ENCODE results near the gene RGS13. TPM values are rescaled to one million over a fixed set of nuclear protein-coding genes. Genes with fewer than 3 reads are reported as not detected.

RGS13 gene
- total RNA-seq, 1 donor from 2014 or later: 0.22 TPM

DNA sequence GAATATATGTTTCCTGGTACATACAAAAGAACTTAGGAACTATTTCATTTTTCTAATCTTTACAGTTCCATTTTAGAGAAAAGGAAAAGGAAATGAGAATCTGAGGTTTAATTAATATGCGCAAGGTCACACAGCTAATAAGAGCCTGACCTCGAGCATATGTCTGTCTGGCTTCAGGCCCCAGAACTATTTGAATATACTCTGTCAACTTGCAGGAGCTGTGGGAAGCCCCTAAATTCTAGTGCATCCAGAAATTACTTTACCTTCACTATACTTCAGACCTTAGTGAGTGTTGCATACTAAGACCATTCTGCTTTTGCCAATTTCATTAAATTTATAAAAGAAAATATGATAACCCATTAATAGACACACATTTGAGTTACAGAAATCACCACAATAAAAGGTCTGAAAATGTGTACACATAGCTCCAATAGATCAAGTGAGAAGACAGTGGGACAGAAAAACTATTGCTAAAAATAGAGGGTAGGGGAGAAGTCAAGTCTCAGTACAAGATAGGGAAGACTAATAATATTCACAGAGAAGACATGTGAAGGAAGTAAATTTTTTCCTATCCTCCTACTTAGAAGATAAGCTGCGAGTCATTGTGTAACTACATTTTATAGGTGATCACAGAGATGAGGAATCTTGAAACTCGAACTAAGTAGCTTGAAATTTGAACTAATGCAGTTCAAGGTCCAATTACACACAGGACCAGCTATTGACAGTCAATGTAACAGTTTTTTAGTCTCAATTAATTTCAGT lies 3.8 kb downstream of the RGS13 start:
- peaks cover 8% of the 10 kb centered on the region for H3K4me1 ChIP-seq
- no peaks in the 10 kb centered on the region for H3K9me3 ChIP-seq (replicated peaks)
- no peak overlapping the region for H3K4me3 ChIP-seq
- no peaks in the 10 kb centered on the region for H3K36me3 ChIP-seq
- no peak overlapping the region for H3K27ac ChIP-seq (replicated peaks)
- intact Hi-C loops (cut with micrococcal nuclease): no loop called here
- no peaks in the 10 kb centered on the region for H3K27me3 ChIP-seq (ENCODE audit: low read depth)
- no peak for DNase-seq
- TF ChIP-seq, protein P1, sequence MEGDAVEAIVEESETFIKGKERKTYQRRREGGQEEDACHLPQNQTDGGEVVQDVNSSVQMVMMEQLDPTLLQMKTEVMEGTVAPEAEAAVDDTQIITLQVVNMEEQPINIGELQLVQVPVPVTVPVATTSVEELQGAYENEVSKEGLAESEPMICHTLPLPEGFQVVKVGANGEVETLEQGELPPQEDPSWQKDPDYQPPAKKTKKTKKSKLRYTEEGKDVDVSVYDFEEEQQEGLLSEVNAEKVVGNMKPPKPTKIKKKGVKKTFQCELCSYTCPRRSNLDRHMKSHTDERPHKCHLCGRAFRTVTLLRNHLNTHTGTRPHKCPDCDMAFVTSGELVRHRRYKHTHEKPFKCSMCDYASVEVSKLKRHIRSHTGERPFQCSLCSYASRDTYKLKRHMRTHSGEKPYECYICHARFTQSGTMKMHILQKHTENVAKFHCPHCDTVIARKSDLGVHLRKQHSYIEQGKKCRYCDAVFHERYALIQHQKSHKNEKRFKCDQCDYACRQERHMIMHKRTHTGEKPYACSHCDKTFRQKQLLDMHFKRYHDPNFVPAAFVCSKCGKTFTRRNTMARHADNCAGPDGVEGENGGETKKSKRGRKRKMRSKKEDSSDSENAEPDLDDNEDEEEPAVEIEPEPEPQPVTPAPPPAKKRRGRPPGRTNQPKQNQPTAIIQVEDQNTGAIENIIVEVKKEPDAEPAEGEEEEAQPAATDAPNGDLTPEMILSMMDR (IDR thresholded peaks at IDR 0.05; ENCODE audit: borderline replicate concordance): no peak

DNA sequence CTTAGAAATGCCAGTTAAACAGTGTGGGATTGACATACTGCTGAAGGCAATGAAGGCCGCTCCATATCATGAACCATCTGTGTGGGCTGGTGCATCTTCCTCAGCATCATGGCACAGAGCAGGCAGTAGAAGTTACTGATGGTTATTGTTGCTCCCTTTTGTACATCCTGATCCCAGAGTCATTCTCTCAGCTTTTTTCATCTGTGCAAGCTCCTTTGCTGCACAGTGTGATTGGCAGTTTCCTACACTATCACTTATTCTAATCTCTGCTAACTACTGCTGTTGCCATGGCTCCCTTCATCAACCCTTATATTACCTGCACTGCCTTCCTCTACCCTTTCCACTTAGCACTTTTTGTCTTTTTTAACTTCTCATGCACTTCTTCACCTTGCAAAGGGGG lies 16.2 kb downstream of the RGS13 start:
- no peak for DNase-seq
- H3K27ac ChIP-seq (replicated peaks): no peak overlapping the region
- no peaks in the 10 kb centered on the region for H3K27me3 ChIP-seq (ENCODE audit: low read depth)
- no peaks in the 10 kb centered on the region for H3K36me3 ChIP-seq
- TF ChIP-seq, protein P1 (IDR thresholded peaks at IDR 0.05; ENCODE audit: borderline replicate concordance): no peak
- H3K4me3 ChIP-seq: no peak overlapping the region
- no peaks in the 10 kb centered on the region for H3K4me1 ChIP-seq
- intact Hi-C loops (cut with micrococcal nuclease): no loop called here
- H3K9me3 ChIP-seq (replicated peaks): no peaks in the 10 kb centered on the region

DNA sequence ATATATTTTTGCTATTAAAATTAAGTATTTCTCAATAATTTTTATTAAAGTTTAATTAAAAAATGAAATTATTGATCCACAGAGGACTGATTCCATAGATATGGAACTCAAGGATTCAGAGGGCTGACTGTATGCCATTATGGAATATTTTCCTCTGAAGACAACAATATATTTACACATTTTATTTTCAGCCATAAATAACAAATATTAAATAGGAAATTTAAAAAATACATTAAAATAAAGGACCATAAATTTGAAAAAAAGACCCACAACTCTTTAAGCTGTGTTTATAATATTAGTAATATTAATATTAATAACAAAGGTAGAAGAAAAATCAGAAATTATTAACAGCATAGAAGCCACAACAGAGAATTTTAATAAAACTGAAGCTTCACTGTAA lies 18.2 kb downstream of the RGS13 start:
- DNase-seq: no peak
- intact Hi-C loops (cut with micrococcal nuclease): no loop called here
- H3K36me3 ChIP-seq: no peaks in the 10 kb centered on the region
- no peaks in the 10 kb centered on the region for H3K27me3 ChIP-seq (ENCODE audit: low read depth)
- H3K9me3 ChIP-seq (replicated peaks): no peaks in the 10 kb centered on the region
- TF ChIP-seq, protein P1 (IDR thresholded peaks at IDR 0.05; ENCODE audit: borderline replicate concordance): no peak
- H3K4me3 ChIP-seq: no peak overlapping the region
- no peaks in the 10 kb centered on the region for H3K4me1 ChIP-seq
- H3K27ac ChIP-seq (replicated peaks): no peak overlapping the region

DNA sequence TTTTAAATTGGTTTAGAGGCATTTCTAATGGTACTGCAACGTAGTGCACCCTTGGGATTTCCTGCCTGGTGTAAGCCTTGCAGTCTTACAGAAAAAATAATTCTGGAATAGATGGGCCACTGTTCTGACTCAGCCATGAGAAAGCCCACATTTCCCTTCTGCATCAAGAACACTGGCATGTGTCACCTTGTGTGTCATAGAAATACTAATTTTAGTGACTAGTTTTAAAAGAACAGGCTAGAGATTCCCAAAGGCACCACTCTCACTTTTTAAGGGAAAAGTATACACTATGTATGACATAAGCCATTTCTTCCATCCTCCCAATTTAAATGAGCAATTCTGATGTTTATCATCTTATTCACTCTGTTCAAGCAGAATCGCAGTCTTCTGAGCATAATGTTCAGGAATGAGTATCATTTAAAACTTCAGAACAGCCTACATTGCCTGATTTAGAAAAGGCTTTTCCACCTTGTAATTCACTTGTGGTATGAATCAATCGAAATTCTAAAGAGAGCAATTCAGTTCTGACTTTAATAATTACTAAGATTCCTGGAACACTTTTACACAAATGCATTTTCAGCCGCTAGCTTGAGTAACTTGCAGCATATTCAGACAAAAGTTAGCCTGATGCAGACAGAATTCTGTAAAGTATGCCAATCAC lies 18.8 kb downstream of the RGS13 start:
- DNase-seq: no peak
- Histone ChIP-seq H3K27me3 (ENCODE audit: low read depth) (no peaks in the 10 kb centered on the region), H3K4me1 (no peaks in the 10 kb centered on the region), H3K36me3 (no peaks in the 10 kb centered on the region), H3K9me3 (replicated peaks) (no peaks in the 10 kb centered on the region), H3K27ac (replicated peaks) (no peak overlapping the region), H3K4me3 (no peak overlapping the region)
- TF ChIP-seq, protein P1 (IDR thresholded peaks at IDR 0.05; ENCODE audit: borderline replicate concordance): no peak
- intact Hi-C loops (cut with micrococcal nuclease): no loop called here

- Histone ChIP-seq H3K9me3 (replicated peaks) (no peaks in the 10 kb centered on the region), H3K36me3 (no peaks in the 10 kb centered on the region), H3K27ac (replicated peaks) (no peak overlapping the region), H3K4me1 (no peaks in the 10 kb centered on the region), H3K27me3 (ENCODE audit: low read depth) (no peaks in the 10 kb centered on the region), H3K4me3 (no peak overlapping the region)
- DNase-seq: no peak
- intact Hi-C loops (cut with micrococcal nuclease): no loop called here
- TF ChIP-seq, protein P1 (IDR thresholded peaks at IDR 0.05; ENCODE audit: borderline replicate concordance): no peak
Observed at GRCh38 chr1:192657760-192658159, 21.8 kb downstream of the RGS13 start.
